Naive thymus-derived CD8-positive, alpha-beta T cell (primary cell): ENCODE measurements around the gene TADA2B. TPM values are rescaled to one million over a fixed set of nuclear protein-coding genes. Genes with fewer than 3 reads are reported as not detected.
"Not testable (repeated sequence)": the region's sequence is repeated elsewhere in the genome, so short reads cannot be mapped to it uniquely, and the experiment has no call there.

Source experiments
- ATAC-seq, 2 donors: fragments of 150-1000 bp; cut with Tn5 transposase in 1 of 2; sonication (Bioruptor Pico), chemical (Tn5 transposase) in 1 of 2; 1 replicate in 1 of 2; 2 replicates in 1 of 2; pipeline ENCODE4 v1.10.0; 2021; ENCODE audit warnings: mild to moderate bottlenecking in 2 of 2, moderate library complexity in 2 of 2
- POLR2A ChIA-PET: fragments of 350-600 bp; sonication (Branson Sonifier 250); formaldehyde crosslinking; loops from one replicate; lab custom pipeline; 2021; ENCODE audit warnings: antibody characterized with exemption; lab: Charles Lee
- DNase-seq, 10 donors: peaks; one replicate each; pipeline versions ENCODE4 v3.0.0 to v3.0.0-alpha.2; 2020 to 2022
- H3K27ac Mint-ChIP-seq, 10 donors: one replicate each; pipeline ENCODE4 v1.8.0; 2020 to 2022; ENCODE audit warnings: mild to moderate bottlenecking in 10 of 10, mixed read lengths in 10 of 10, moderate library complexity in 4 of 10, inconsistent platforms in 1 of 10
- H3K27me3 Mint-ChIP-seq, 5 donors: one replicate each; pipeline ENCODE4 v1.8.0; 2021 to 2022; ENCODE audit warnings: mixed read lengths in 5 of 5
- H3K36me3 Mint-ChIP-seq, 3 donors: one replicate each; pipeline ENCODE4 v1.8.0; 2020 to 2022; ENCODE audit warnings: mixed read lengths in 3 of 3, mild to moderate bottlenecking in 2 of 3, inconsistent platforms in 1 of 3
- H3K4me1 Mint-ChIP-seq, 4 donors: one replicate each; pipeline ENCODE4 v1.8.0; 2021 to 2022; ENCODE audit warnings: mixed read lengths in 4 of 4
- H3K4me3 Mint-ChIP-seq, 10 donors: one replicate each; pipeline ENCODE4 v1.8.0; 2020 to 2022; ENCODE audit warnings: mild to moderate bottlenecking in 10 of 10, mixed read lengths in 10 of 10, moderate library complexity in 6 of 10, inconsistent platforms in 1 of 10
- H3K9me3 Mint-ChIP-seq, 9 donors: one replicate each; pipeline ENCODE4 v1.8.0; 2020 to 2022; ENCODE audit warnings: mixed read lengths in 9 of 9, mild to moderate bottlenecking in 3 of 9, inconsistent platforms in 1 of 9, moderate library complexity in 1 of 9
- polyA plus RNA-seq, 3 donors: library from polyadenylated mRNA; unstranded; fragments of 300-500 nt; fragmentation: Illumina TruSeq; gene quantifications; one replicate each; pipeline ENCODE4 v1.2.3, GENCODE V29; 2021
- total RNA-seq, 8 experiments: library from RNA in 2 of 8; stranded (reverse) in 2 of 8; gene quantifications; one replicate each; pipeline ENCODE4 v1.2.3 and lab custom pipeline; 2021 to 2026

TADA2B gene
- total and polyA plus RNA-seq, 5 experiments from 2014 or later = 2.6 to 55.2 (median 4.8) TPM

DNA sequence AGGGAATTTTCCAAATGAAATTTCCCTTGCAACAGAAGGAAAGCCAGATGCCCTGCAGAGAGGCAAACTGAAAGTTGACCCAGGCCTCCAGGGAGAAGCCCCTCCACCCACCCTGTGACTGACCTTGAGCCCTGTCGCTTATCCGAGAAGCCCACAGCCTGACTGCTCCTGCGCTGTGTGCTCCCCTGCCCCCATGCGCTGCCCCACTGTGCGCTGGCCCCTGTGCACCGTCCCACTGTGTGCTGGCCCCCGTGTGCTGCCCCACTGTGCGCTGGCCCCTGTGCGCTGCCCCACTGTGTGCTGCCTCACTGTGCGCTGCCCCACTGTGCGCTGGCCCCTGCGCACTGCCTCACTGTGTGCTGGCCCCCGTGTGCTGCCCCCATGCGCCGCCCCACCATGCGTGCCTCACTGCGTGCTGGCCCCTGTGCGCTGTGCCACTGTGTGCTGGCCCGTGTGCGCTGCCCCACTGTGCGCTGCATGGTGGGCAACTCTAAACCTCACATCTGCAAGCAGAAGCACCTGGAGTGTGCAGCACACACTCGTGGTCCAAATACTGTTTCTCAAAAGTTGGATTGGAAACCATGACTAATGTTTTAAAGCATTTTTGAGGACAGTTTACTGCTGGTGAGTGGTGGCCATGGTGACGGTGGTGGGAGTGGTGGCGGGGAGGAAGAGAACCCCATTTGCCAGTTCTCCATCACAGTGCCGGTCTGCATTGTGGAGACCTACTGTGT lies 33.0 kb downstream of the TADA2B start:
- Mint-ChIP-seq H3K4me1 (peaks cover 0 to under 1% (median 0%) of the 10 kb centered on the region in 4 donors), H3K36me3 (peaks cover 0 to 7% (median 0%) of the 10 kb centered on the region in 3 donors), H3K27ac (no peak overlapping the region), H3K27me3 (peaks cover 0 to 9% (median 3%) of the 10 kb centered on the region in 5 donors), H3K4me3 (no peak overlapping the region), H3K9me3 (peaks cover 0 to 7% (median 0%) of the 10 kb centered on the region in 9 donors)
- POLR2A ChIA-PET = no interaction called here
- DNase-seq = no peak
- no peak for ATAC-seq

- Mint-ChIP-seq H3K36me3 (peaks cover 0 to 7% (median 0%) of the 10 kb centered on the region in 3 donors), H3K27me3 (peaks cover 0 to 14% (median 6%) of the 10 kb centered on the region in 5 donors), H3K4me1 (no peaks in the 10 kb centered on the region), H3K9me3 (peaks cover 0 to 7% (median 0%) of the 10 kb centered on the region in 9 donors), H3K27ac (no peak overlapping the region), H3K4me3 (no peak overlapping the region)
- POLR2A ChIA-PET = no interaction called here
- ATAC-seq (no peak), DNase-seq (no peak)
Measured at GRCh38 chr4:7076696-7077082, 33.5 kb downstream of the TADA2B start.

GRCh38 chr4:7077371-7077770 lies 34.2 kb downstream of the TADA2B start:
- H3K27me3 Mint-ChIP-seq = peaks cover 0 to 17% (median 6%) of the 10 kb centered on the region in 5 donors
- H3K4me1 Mint-ChIP-seq = no peaks in the 10 kb centered on the region
- H3K36me3 Mint-ChIP-seq = peaks cover 0 to 7% (median 0%) of the 10 kb centered on the region in 3 donors
- no peak overlapping the region for H3K27ac Mint-ChIP-seq
- H3K9me3 Mint-ChIP-seq = peaks cover 0 to 7% (median 0%) of the 10 kb centered on the region in 9 donors
- POLR2A ChIA-PET = interaction anchor here (0.9 kb wide), 1 partner anchor 13 kb away, joined by 3 read pairs; no protein-coding TSS in a partner anchor
- H3K4me3 Mint-ChIP-seq = no peak overlapping the region
- DNase-seq (no peak), ATAC-seq (no peak)

DNA sequence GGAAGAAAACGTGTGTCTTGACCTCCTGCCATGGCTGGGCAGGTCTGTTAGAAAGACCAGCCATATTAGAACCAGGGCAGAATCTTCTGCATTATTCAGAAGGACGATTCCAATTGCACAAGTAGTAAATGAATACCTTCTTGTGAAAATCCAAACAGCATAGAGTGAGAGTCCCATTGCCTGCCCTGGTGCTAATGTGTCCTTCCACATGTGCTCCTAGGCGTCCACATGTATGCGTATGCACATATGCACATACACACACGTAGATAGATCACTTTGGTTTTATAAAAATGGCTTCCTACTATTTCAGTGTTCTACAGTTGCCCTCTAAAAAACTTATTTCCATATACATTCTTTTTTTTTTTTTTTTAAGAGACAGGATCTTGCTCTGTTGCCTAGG lies 34.9 kb downstream of the TADA2B start:
- POLR2A ChIA-PET = no interaction called here
- Mint-ChIP-seq H3K36me3 (peaks cover 0 to 7% (median 0%) of the 10 kb centered on the region in 3 donors), H3K4me3 (no peak overlapping the region), H3K27ac (no peak overlapping the region), H3K4me1 (no peaks in the 10 kb centered on the region), H3K27me3 (peaks cover 3 to 21% (median 10%) of the 10 kb centered on the region in 5 donors), H3K9me3 (peaks cover 0 to 7% (median 0%) of the 10 kb centered on the region in 9 donors)
- no peak for ATAC-seq
- DNase-seq = no peak

- POLR2A ChIA-PET = interaction anchor here (0.6 to 1.5 kb wide), 2 partner anchors 12 to 370 kb away, joined by 4 to 5 read pairs; partner anchors contain the start of genes GRPEL1 and MRFAP1L1
- H3K27me3 Mint-ChIP-seq = peaks cover 11 to 29% (median 20%) of the 10 kb centered on the region in 5 donors
- H3K4me1 Mint-ChIP-seq, H3K4me3 Mint-ChIP-seq, H3K27ac Mint-ChIP-seq, ATAC-seq, DNase-seq, H3K9me3 Mint-ChIP-seq, H3K36me3 Mint-ChIP-seq: not testable (repeated sequence)
Measured at GRCh38 chr4:7079483-7079882, 36.3 kb downstream of the TADA2B start.

GRCh38 chr4:7079909-7080308 lies 36.7 kb downstream of the TADA2B start:
- not testable (repeated sequence) for H3K36me3 Mint-ChIP-seq, H3K9me3 Mint-ChIP-seq, H3K4me3 Mint-ChIP-seq, H3K27ac Mint-ChIP-seq, H3K4me1 Mint-ChIP-seq, DNase-seq, ATAC-seq
- POLR2A ChIA-PET = interaction anchor here (0.6 to 1.5 kb wide), 2 partner anchors 12 to 370 kb away, joined by 4 to 5 read pairs; partner anchors contain the start of genes GRPEL1 and MRFAP1L1
- peaks cover 12 to 33% (median 24%) of the 10 kb centered on the region in 5 donors for H3K27me3 Mint-ChIP-seq

GRCh38 chr4:7083597-7084563 lies 40.7 kb downstream of the TADA2B start:
- Mint-ChIP-seq H3K9me3 (peaks cover 0 to 14% (median 2%) of the 10 kb centered on the region in 9 donors), H3K36me3 (peaks cover 0 to 10% (median 0%) of the 10 kb centered on the region in 3 donors), H3K27ac (no peak overlapping the region), H3K4me3 (peak overlapping the region in 2 of 10 donors; percentile 7 to 17), H3K4me1 (no peaks in the 10 kb centered on the region), H3K27me3 (peaks cover 14 to 49% (median 38%) of the 10 kb centered on the region in 5 donors)
- ATAC-seq (no peak), DNase-seq (no peak)
- POLR2A ChIA-PET = interaction anchor here (0.7 kb wide), 2 partner anchors 12 to 42 kb away, joined by 4 read pairs; no protein-coding TSS in a partner anchor

DNA sequence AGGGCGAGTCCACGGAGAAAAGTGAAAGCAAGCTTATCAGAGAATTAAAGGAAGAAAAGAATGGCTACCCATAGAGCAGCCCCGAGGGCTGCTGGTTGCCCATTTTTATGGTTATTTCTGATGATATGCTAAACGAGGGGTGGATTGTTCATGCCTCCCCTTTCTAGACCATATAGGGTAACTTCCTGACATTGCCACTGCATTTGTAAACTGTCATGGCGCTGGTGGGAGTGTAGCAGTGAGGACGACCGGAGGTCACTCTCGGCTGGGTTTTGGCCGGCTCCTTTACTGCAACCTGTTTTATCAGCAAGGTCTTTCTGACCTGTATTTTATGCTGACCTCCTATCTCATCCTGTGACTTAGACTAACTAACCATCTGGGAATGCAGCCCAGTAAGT lies 41.4 kb downstream of the TADA2B start:
- DNase-seq, H3K36me3 Mint-ChIP-seq, H3K27ac Mint-ChIP-seq, ATAC-seq, H3K4me1 Mint-ChIP-seq, POLR2A ChIA-PET: not testable (repeated sequence)
- Mint-ChIP-seq H3K9me3 (peaks cover 0 to 14% (median 2%) of the 10 kb centered on the region in 9 donors), H3K4me3 (peak overlapping the region in 1 of 10 donors; percentile 17), H3K27me3 (peaks cover 14 to 49% (median 38%) of the 10 kb centered on the region in 5 donors)

DNA sequence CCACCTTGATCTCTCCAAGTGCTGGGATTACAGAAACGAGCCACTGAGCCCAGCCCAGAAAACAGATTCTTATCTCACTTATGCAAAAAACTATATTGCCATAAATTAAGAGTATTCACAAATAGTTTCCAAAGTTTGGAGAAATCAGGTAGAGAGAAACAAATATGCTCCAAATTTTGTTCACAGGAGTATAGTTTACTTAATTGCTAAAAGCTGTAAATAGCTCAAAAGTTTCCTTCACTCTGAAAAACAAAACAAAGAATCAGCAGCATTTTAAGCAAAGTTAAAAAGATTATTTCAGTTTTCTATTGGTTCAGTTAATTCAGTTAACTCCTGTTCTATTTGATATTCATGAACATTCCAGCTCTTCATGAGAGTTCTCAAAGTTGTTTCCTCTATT lies 43.2 kb downstream of the TADA2B start:
- Mint-ChIP-seq H3K4me3 (no peak overlapping the region), H3K36me3 (peaks cover 0 to 3% (median 0%) of the 10 kb centered on the region in 3 donors), H3K9me3 (peaks cover 0 to 8% (median 0%) of the 10 kb centered on the region in 9 donors), H3K27me3 (peaks cover 14 to 53% (median 40%) of the 10 kb centered on the region in 5 donors), H3K4me1 (no peaks in the 10 kb centered on the region), H3K27ac (no peak overlapping the region)
- no peak for ATAC-seq
- POLR2A ChIA-PET = no interaction called here
- no peak for DNase-seq

- H3K9me3 Mint-ChIP-seq = peaks cover 0 to 8% (median 0%) of the 10 kb centered on the region in 9 donors
- DNase-seq (no peak), ATAC-seq (no peak)
- H3K27me3 Mint-ChIP-seq = peaks cover 18 to 59% (median 40%) of the 10 kb centered on the region in 5 donors
- peaks cover 0 to 3% (median 0%) of the 10 kb centered on the region in 3 donors for H3K36me3 Mint-ChIP-seq
- H3K4me3 Mint-ChIP-seq = no peak overlapping the region
- POLR2A ChIA-PET = no interaction called here
- no peaks in the 10 kb centered on the region for H3K4me1 Mint-ChIP-seq
- H3K27ac Mint-ChIP-seq = no peak overlapping the region
Measured at GRCh38 chr4:7087036-7087435, 43.9 kb downstream of the TADA2B start.

DNA sequence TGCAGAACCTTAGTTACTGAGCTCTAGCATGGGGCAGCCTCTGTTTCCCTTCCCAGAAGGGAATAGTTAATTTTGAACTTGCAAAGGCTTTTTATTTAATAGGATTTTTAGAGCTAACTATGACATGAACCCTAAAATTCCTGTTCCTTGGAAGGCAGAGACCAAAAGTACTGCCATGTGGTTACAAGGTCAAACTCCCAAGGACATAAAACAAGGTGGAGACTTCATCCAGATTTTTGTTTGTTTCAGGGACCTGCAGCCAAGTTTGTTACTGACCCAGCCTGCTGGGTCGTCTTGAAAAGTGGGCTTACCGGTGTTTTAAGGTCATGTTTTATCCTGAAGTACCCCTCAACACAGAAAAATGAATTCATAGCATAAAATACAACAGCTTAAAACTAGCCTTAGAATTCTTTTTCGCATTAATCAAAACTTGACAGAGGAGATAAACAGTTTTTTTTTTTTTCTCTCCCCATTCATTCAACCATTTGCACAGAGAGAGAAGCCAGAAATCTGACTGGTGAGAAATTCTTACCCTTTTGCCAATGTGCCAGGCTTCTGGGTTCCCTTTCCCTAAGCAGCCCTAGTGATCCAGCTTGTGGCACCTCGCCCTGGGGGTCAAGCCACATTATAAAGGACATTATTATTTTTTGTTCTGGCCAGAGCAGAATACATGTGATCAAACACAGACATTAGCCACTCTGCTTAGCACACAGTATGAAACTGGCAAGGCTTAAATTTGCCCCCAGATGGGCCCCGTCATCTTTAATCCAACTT lies 46.2 kb downstream of the TADA2B start:
- Mint-ChIP-seq H3K36me3 (peaks cover 0 to 4% (median 3%) of the 10 kb centered on the region in 3 donors), H3K4me3 (no peak overlapping the region), H3K27ac (no peak overlapping the region), H3K4me1 (no peaks in the 10 kb centered on the region), H3K9me3 (peaks cover 0 to 8% (median 0%) of the 10 kb centered on the region in 9 donors), H3K27me3 (peaks cover 11 to 52% (median 31%) of the 10 kb centered on the region in 5 donors)
- DNase-seq (no peak), ATAC-seq (no peak)
- POLR2A ChIA-PET = interaction anchor here (1.3 kb wide), 1 partner anchor 12 kb away, joined by 3 read pairs; no protein-coding TSS in a partner anchor
